Common myeloid progenitor, CD34-positive (primary cell): ENCODE data around the gene MET.
"Not testable (repeated sequence)": the region's sequence is repeated elsewhere in the genome, so short reads cannot be mapped to it uniquely, and the experiment has no call there.

Experiments used
- CTCF ChIA-PET: fragments of 350-600 bp; sonication (Branson Sonifier 250); formaldehyde crosslinking; loops from one replicate; lab custom pipeline; 2021; ENCODE audit warnings: antibody characterized with exemption; lab: Charles Lee
- POLR2A ChIA-PET: fragments of 350-600 bp; sonication (Branson Sonifier 250); formaldehyde crosslinking; loops from one replicate; lab custom pipeline; 2021; ENCODE audit warnings: antibody characterized with exemption; lab: Charles Lee
- DNase-seq, 3 donors: peaks; one replicate each; pipeline versions ENCODE4 v3.0.0 to v3.0.0-alpha.2; 2013
- H3K27ac ChIP-seq, 2 experiments: 1 replicate in 1 of 2; 2 replicates in 1 of 2; pipeline ENCODE4 v1.7.0; 2013; ENCODE audit warnings: inconsistent platforms in 2 of 2, low read length in 2 of 2, mild to moderate bottlenecking in 2 of 2, low read depth in 1 of 2, moderate library complexity in 1 of 2; ENCODE audit not compliant: severe bottlenecking in 2 of 2, insufficient read depth in 1 of 2, poor library complexity in 1 of 2
- H3K27me3 ChIP-seq, 5 experiments: replicated peaks in 2 of 5; 1 replicate in 3 of 5; 2 replicates in 2 of 5; pipeline versions ENCODE4 v1.6.1 to v1.7.0; 2013; ENCODE audit warnings: low read length in 4 of 5, mild to moderate bottlenecking in 2 of 5, moderate library complexity in 2 of 5, inconsistent platforms in 1 of 5; ENCODE audit not compliant: insufficient read depth in 5 of 5, control insufficient read depth in 4 of 5
- H3K36me3 ChIP-seq, 4 experiments: 1 replicate in 2 of 4; 2 replicates in 2 of 4; pipeline versions ENCODE4 v1.6.1 to v1.7.0; 2013; ENCODE audit warnings: low read length in 3 of 4, control low read depth in 1 of 4, mild to moderate bottlenecking in 1 of 4; ENCODE audit not compliant: control insufficient read depth in 4 of 4, insufficient read depth in 4 of 4
- H3K4me1 ChIP-seq, 4 experiments: 1 replicate in 3 of 4; 2 replicates in 1 of 4; pipeline versions ENCODE4 v1.6.1 to v1.7.1; 2013; ENCODE audit warnings: low read length in 3 of 4, mild to moderate bottlenecking in 3 of 4, control low read depth in 1 of 4, inconsistent platforms in 1 of 4, moderate library complexity in 1 of 4; ENCODE audit not compliant: control insufficient read depth in 4 of 4, insufficient read depth in 4 of 4; ENCODE audit errors: control extremely low read depth in 1 of 4
- H3K4me3 ChIP-seq, 7 experiments: 1 replicate in 4 of 7; 2 replicates in 3 of 7; pipeline versions ENCODE4 v1.5.1 to v1.7.0; 2013; ENCODE audit warnings: mild to moderate bottlenecking in 7 of 7, low read length in 6 of 7, moderate library complexity in 6 of 7, inconsistent platforms in 2 of 7, low read depth in 2 of 7, control low read depth in 1 of 7; ENCODE audit not compliant: insufficient read depth in 4 of 7, control insufficient read depth in 1 of 7; ENCODE audit errors: extremely low read depth in 1 of 7
- H3K9me3 ChIP-seq, 5 experiments: 1 replicate in 4 of 5; 2 replicates in 1 of 5; pipeline versions ENCODE4 v1.6.1 to v1.7.1; 2013; ENCODE audit warnings: low read length in 4 of 5, mild to moderate bottlenecking in 2 of 5, inconsistent platforms in 1 of 5, low read depth in 1 of 5, moderate library complexity in 1 of 5; ENCODE audit not compliant: control insufficient read depth in 4 of 5, insufficient read depth in 2 of 5; ENCODE audit errors: control extremely low read depth in 1 of 5
- WGBS: methylation state at CpG from one replicate; pipeline ENCODE4 v1.1.5; 2013; ENCODE audit not compliant: insufficient coverage; 5-methylcytosine and 5-hydroxymethylcytosine counted together

The MET gene

DNA sequence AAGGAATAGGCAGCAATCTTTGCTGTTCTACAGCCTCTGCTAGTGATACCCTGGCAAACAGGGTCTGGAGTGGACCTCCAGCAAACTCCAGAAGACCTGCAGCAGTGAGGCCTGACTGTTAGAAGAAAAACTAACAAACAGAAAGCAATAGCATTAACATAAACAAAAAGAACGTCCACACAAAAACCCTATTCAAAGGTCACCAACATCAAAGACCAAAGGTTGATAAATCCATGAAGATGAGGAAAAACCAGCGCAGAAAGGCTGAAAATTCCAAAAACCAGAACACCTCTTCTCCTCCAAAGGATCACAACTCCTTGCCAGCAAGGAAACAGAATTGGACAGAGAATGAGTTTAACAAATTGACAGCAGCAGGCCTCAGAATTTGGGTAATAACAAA, 71.8 kb downstream of the MET start:
- H3K27ac ChIP-seq, H3K27me3 ChIP-seq, H3K4me3 ChIP-seq, CTCF ChIA-PET, H3K4me1 ChIP-seq, DNase-seq, H3K9me3 ChIP-seq, H3K36me3 ChIP-seq, POLR2A ChIA-PET: not testable (repeated sequence)
- WGBS: 100% methylated on average over 1 of the region's 2 CpGs

DNA sequence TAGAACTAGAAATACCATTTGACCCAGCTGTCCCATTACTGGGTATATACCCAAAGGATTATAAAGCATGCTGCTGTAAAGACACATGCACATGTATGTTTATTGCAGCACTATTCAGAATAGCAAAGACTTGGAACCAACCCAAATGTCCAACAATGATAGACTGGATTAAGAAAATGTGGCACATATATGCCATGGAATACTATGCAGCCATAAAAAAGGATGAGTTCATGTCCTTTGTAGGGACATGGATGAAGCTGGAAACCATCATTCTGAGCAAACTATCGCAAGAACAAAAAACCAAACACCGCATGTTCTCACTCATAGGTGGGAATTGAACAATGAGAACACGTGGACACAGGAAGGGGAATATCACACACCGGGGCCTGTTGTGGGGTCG, 74.4 kb downstream of the MET start:
- CTCF ChIA-PET, H3K27me3 ChIP-seq, H3K36me3 ChIP-seq, H3K9me3 ChIP-seq, POLR2A ChIA-PET, DNase-seq, H3K4me1 ChIP-seq, H3K27ac ChIP-seq, H3K4me3 ChIP-seq: not testable (repeated sequence)
- WGBS: no CpG with 5 or more reads among the region's 5 CpGs

DNA sequence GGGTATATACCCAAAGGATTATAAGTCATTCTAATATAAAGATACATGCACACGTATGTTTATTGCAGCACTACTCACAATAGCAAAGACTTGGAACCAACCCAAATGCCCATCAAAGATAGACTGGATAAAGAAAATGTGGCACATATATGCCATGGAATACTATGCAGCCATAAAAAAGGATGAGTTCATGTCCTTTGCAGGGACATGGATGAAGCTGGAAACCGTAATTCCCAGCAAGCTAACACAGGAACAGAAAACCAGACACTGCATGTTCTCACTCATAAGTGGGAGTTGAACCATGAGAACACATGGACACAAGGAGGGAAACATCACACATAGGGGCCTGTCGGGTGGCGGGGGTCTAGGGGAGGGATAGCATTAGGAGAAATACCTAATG, 79.1 kb downstream of the MET start:
- WGBS: 100% methylated on average over 1 of the region's 4 CpGs
- H3K27me3 ChIP-seq, H3K4me1 ChIP-seq, H3K36me3 ChIP-seq, CTCF ChIA-PET, H3K9me3 ChIP-seq, DNase-seq, POLR2A ChIA-PET, H3K27ac ChIP-seq, H3K4me3 ChIP-seq: not testable (repeated sequence)

DNA sequence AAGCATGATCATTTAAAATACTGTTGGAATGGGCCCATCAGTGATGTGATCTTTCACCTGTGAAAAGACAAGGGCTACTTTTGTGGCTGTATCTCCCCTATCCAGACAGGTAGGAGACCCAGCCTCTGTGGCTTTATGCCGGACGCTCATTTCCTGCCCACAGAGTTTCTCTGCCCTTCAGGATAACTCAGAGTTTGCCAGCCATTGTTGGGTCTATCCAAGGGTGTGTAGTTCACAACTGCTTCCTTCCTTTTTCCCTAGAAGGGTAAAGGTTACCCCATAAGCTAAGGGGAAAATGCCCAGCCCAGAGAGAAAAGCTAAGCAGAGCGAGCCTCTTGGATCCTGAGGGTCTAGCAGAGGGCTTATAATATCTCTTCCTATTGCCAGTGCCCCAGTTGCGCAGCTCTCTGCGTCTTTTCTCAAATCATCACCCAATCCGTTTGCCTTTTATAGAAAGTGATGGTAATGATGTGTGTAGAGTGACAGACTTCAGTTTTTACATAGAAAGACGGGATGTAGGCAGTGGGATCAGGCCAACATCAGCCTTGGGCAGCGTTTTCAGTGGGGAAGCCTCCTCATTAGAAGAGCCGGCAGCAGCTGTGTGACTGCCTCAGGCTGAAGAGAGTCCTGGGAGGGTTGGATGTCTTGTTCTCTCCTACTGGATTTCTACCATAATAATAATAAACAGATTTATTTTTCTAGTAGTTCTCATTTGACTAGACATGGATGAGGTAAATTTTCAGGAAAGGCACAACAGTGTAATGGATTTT, 80.5 kb downstream of the MET start:
- Histone ChIP-seq H3K27me3 (no peaks in the 10 kb centered on the region), H3K4me3 (no peak overlapping the region), H3K36me3 (no peaks in the 10 kb centered on the region), H3K27ac (no peak overlapping the region), H3K4me1 (peaks cover 0 to 8% (median 4%) of the 10 kb centered on the region in 4 experiments), H3K9me3 (peaks cover 0 to 3% (median 0%) of the 10 kb centered on the region in 5 experiments)
- no peak for DNase-seq
- WGBS: 53% methylated on average over 4 of the region's 9 CpGs
- ChIA-PET POLR2A (no interaction called here), CTCF (interaction anchor here (1.1 kb wide), 1 partner anchor 495 kb away, joined by 3 read pairs; no protein-coding TSS in a partner anchor)

DNA sequence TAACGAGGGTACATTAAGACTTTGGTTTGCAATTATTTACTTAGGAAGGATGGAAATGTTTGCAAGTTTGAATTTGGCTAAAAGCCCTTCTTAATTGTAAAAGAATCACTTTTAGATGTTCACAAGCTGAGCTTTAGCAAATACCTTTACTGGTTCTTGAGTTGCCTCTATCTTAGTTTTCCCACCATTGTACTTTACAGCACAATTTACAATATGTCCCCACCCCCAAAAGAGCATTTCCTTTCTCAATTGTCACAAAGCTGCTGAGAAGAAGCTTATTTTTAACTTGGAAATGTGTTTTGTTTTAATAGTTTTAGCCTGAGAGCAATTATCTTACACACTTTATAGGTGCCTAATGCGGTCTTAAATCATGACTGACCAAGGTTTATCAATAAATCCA, 81.1 kb downstream of the MET start:
- H3K4me3 ChIP-seq: no peak overlapping the region
- POLR2A ChIA-PET: no interaction called here
- H3K27me3 ChIP-seq: no peaks in the 10 kb centered on the region
- H3K9me3 ChIP-seq: no peaks in the 10 kb centered on the region
- no peak overlapping the region for H3K27ac ChIP-seq
- no peaks in the 10 kb centered on the region for H3K36me3 ChIP-seq
- WGBS: no CpG with 5 or more reads among the region's 2 CpGs
- CTCF ChIA-PET: interaction anchor here (1.1 kb wide), 1 partner anchor 496 kb away, joined by 3 read pairs; no protein-coding TSS in a partner anchor
- H3K4me1 ChIP-seq: peaks cover 0 to 8% (median 4%) of the 10 kb centered on the region in 4 experiments
- no peak for DNase-seq

DNA sequence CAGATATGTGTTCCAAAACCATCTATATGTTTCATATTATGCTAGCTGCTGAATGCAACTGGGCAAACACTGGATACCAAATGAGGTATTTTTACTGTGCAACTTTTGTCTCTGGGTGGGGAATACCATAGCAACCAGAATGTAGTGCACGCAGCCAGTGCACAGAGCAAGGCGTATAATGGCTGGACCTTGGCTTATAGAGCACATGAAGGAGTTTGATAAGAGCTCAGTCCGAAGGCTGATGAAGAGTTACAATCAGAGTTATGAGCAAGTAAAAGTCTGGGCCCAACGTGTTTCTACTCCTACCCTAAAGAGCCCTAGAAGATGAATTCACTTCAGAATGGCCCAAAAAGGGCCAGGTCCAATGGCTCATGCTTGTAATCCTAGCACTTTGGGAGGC, 82.2 kb downstream of the MET start:
- 93% methylated on average over 4 of the region's 4 CpGs for WGBS
- ChIA-PET CTCF (interaction anchor here (0.7 kb wide), 1 partner anchor 17 kb away, joined by 3 read pairs; no protein-coding TSS in a partner anchor), POLR2A (no interaction called here)
- H3K36me3 ChIP-seq: no peaks in the 10 kb centered on the region
- DNase-seq: no peak
- no peak overlapping the region for H3K4me3 ChIP-seq
- no peaks in the 10 kb centered on the region for H3K27me3 ChIP-seq
- no peaks in the 10 kb centered on the region for H3K9me3 ChIP-seq
- H3K27ac ChIP-seq: no peak overlapping the region
- peaks cover 0 to 8% (median 4%) of the 10 kb centered on the region in 4 experiments for H3K4me1 ChIP-seq

DNA sequence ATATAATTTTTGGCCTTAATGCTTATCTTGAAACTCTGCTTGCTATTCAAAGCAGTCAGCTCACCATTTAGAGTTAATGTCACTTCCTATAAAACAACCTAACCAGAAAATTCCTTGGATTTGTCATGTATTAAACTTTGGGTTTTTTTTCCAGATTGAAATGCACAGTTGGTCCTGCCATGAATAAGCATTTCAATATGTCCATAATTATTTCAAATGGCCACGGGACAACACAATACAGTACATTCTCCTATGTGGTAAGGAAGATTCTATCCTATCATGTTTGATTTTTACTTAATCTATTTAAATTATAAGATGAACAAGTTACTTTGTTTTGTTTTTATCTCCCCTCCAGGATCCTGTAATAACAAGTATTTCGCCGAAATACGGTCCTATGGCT, 85.3 kb downstream of the MET start:
- Histone ChIP-seq H3K27ac (no peak overlapping the region), H3K36me3 (no peaks in the 10 kb centered on the region), H3K4me1 (peaks cover 0 to 4% (median 2%) of the 10 kb centered on the region in 4 experiments), H3K4me3 (no peak overlapping the region), H3K27me3 (no peaks in the 10 kb centered on the region), H3K9me3 (no peaks in the 10 kb centered on the region)
- ChIA-PET POLR2A (no interaction called here), CTCF (no interaction called here)
- no peak for DNase-seq
- WGBS: no CpG with 5 or more reads among the region's 4 CpGs
